ENCODE data around the gene MXRA5. TPM values are rescaled to one million over a fixed set of nuclear protein-coding genes. Genes with fewer than 3 reads are reported as not detected.
"Not testable (repeated sequence)": the region's sequence is repeated elsewhere in the genome, so short reads cannot be mapped to it uniquely, and the experiment has no call there.

The MXRA5 gene
- total and polyA plus RNA-seq, 10 donors = 0.28 to 13.6 (median 7.2) TPM

DNA sequence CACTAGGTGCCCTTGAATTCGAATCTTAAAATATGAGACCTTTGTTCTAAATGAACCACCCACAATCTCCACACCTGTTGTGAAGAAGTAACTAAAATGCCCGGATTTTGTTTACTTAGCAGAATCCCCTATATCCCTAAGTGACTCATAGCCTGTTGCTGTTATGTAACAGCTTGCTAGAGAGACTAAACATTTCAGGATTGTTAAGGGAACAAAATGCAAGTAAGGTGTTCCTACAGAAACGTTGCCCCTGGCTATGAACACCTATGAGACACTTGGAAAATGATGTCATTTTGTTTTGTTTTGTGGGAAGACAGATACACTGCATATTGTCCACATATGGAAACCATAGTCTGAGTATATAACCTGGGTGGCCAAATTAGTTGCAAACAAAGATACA, 24.2 kb upstream of the MXRA5 start:
- no peak overlapping the region for H3K4me3 ChIP-seq
- H3K27me3 ChIP-seq (replicated peaks in 1 of 7) = no peaks in the 10 kb centered on the region
- no peak overlapping the region for H3K27ac ChIP-seq
- no peaks in the 10 kb centered on the region for H3K4me1 ChIP-seq
- H3K36me3 ChIP-seq = no peaks in the 10 kb centered on the region
- H3K9me3 ChIP-seq = peaks cover 0 to 4% (median 0%) of the 10 kb centered on the region in 8 donors
- no peak for DNase-seq
- WGBS, 5 donors = 25 to 62% (median 50%) methylated on average over 3 of the region's 3 CpGs
- TF ChIP-seq, protein P1, sequence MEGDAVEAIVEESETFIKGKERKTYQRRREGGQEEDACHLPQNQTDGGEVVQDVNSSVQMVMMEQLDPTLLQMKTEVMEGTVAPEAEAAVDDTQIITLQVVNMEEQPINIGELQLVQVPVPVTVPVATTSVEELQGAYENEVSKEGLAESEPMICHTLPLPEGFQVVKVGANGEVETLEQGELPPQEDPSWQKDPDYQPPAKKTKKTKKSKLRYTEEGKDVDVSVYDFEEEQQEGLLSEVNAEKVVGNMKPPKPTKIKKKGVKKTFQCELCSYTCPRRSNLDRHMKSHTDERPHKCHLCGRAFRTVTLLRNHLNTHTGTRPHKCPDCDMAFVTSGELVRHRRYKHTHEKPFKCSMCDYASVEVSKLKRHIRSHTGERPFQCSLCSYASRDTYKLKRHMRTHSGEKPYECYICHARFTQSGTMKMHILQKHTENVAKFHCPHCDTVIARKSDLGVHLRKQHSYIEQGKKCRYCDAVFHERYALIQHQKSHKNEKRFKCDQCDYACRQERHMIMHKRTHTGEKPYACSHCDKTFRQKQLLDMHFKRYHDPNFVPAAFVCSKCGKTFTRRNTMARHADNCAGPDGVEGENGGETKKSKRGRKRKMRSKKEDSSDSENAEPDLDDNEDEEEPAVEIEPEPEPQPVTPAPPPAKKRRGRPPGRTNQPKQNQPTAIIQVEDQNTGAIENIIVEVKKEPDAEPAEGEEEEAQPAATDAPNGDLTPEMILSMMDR (IDR thresholded peaks at IDR 0.05 in 8 of 11, conservative IDR thresholded peaks at IDR 0.05 in 3 of 11) = no peak
- intact Hi-C loops (cut with DNase I; ENCODE audit: low total_unique reads) = no loop called here

DNA sequence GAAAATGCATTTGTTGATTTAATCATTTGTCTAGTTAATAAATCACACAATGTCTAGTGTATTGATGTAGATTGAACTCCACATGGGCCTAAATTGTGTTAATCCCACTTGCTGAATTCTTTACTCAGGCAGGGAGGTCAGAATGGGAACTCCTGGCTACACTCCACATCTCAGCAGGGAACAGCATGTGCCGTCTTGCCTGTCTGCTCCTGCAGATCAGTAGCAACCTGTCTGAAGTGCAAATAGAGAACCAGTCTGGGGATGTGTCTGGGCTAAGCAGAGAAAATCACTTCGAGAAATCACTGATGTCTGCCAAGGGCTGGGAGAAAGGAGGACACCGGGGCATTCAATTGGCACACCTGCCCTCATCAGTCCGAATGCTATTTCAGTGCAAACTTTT, 16.5 kb upstream of the MXRA5 start:
- Histone ChIP-seq H3K9me3 (no peaks in the 10 kb centered on the region), H3K4me3 (no peak overlapping the region), H3K4me1 (no peaks in the 10 kb centered on the region), H3K27ac (no peak overlapping the region), H3K27me3 (replicated peaks in 1 of 7) (no peaks in the 10 kb centered on the region), H3K36me3 (no peaks in the 10 kb centered on the region)
- WGBS, 5 donors = 68 to 89% (median 82%) methylated on average over 4 of the region's 4 CpGs
- TF ChIP-seq, protein P1 (IDR thresholded peaks at IDR 0.05 in 8 of 11, conservative IDR thresholded peaks at IDR 0.05 in 3 of 11) = no peak
- intact Hi-C loops (cut with DNase I; ENCODE audit: low total_unique reads) = no loop called here
- no peak for DNase-seq

DNA sequence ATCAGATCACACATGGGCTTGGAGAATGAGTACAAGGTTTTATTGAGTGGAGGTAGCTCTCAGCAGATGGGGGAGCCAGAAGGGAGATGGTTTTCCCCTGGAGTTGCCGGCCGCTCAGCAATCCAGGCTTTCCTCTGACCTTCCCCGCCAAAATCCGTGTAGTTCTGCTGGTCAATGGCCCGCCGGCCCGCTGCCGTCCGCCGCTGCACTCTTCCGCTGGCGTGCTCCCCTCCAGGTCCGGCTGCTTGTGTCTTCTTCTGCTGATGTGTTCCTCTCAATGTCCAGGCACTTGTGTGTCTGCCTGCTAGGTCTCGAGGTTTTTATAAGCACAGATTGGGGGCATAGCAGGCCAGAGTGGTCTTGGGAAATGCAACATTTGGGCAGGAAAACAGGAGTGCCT, 14.4 kb upstream of the MXRA5 start:
- TF ChIP-seq, protein P1 (IDR thresholded peaks at IDR 0.05 in 8 of 11, conservative IDR thresholded peaks at IDR 0.05 in 3 of 11) = no peak
- no peak for TF ChIP-seq POLR2A (IDR thresholded peaks at IDR 0.05)
- TF ChIP-seq POLR2AphosphoS5 (IDR thresholded peaks at IDR 0.05) = no peak
- H3K36me3 ChIP-seq = no peaks in the 10 kb centered on the region
- no peak overlapping the region for H3K4me3 ChIP-seq
- intact Hi-C loops (cut with DNase I; ENCODE audit: low total_unique reads) = no loop called here
- no peaks in the 10 kb centered on the region for H3K4me1 ChIP-seq
- no peak for DNase-seq
- 79 to 99% (median 88%) methylated on average over 11 to 14 of the region's 14 CpGs for WGBS, 5 donors
- no peaks in the 10 kb centered on the region for H3K27me3 ChIP-seq (replicated peaks in 1 of 7)
- H3K27ac ChIP-seq = no peak overlapping the region
- no peaks in the 10 kb centered on the region for H3K9me3 ChIP-seq

DNA sequence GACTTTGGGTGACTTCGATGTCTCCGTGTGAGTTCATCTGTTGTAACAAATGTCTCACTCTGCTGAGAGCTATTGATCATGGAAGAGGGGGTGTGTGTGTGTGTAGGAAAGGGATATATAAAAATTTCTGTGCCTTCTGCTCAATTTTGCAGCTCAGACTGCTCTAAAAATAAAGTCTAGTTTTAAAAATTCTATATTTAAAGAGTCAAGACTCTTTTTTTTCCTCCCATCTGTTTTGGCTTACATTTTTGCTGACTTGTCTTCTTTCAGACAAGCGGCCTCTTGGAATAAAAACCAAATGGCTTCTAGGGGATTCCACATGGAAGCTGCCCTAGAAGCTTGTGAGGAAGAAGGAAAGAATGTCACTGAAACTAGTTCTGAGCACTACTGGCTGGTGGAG, 6.3 kb upstream of the MXRA5 start:
- 81 to 93% (median 89%) methylated on average over 3 of the region's 3 CpGs for WGBS, 5 donors
- H3K4me3 ChIP-seq; H3K36me3 ChIP-seq; H3K4me1 ChIP-seq; H3K27me3 ChIP-seq (replicated peaks in 1 of 7); intact Hi-C loops (cut with DNase I; ENCODE audit: low total_unique reads); H3K27ac ChIP-seq; DNase-seq: not testable (repeated sequence)
- peaks cover 0 to 10% (median 0%) of the 10 kb centered on the region in 8 donors for H3K9me3 ChIP-seq

DNA sequence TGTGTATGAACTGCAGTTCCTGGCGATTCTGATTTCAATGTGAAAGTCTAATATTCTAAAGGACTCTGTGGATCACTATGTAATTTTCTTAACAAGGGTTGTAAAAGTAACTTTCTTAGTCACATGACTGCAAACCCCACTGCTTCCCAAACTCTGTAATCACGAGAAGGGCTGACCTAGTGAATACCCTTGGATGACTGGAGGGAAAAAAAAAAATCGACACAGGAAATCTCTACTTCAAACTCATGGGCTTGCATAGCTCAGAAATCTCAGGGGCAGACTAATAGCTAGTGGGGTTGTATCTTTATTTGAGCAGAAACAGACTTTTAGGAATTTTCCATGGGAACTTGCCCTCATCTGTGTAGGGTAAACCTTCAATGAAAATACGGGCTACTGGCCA, 4.8 kb upstream of the MXRA5 start:
- Histone ChIP-seq H3K9me3 (peaks cover 0 to 10% (median 0%) of the 10 kb centered on the region in 8 donors), H3K4me1 (no peaks in the 10 kb centered on the region), H3K27me3 (replicated peaks in 1 of 7) (peaks cover 0 to 19% (median 8%) of the 10 kb centered on the region in 7 donors), H3K4me3 (no peak overlapping the region), H3K27ac (no peak overlapping the region), H3K36me3 (no peaks in the 10 kb centered on the region)
- no peak for DNase-seq
- no peak for TF ChIP-seq POLR2AphosphoS5 (IDR thresholded peaks at IDR 0.05)
- intact Hi-C loops (cut with DNase I; ENCODE audit: low total_unique reads) = no loop called here
- WGBS, 5 donors = 53 to 61% (median 54%) methylated on average over 4 of the region's 4 CpGs

Data from spleen (tissue), 11 donors.